Forelimb muscle (tissue), 1 donor: ENCODE data around the gene ZNF184. TPM values are rescaled to one million over a fixed set of nuclear protein-coding genes. Genes with fewer than 3 reads are reported as not detected.
A peak's percentile ranks its signal among the peaks of the same experiment; 100 is the strongest.
"Not testable (repeated sequence)": the region's sequence is repeated elsewhere in the genome, so short reads cannot be mapped to it uniquely, and the experiment has no call there.

Experiments
- DNase-seq: peaks from one replicate; pipeline ENCODE4 v3.0.0-alpha.2; 2013; ENCODE audit warnings: low read depth
- polyA plus RNA-seq: library from polyadenylated mRNA; unstranded; fragments of 120-200 nt; gene quantifications from one replicate; pipeline ENCODE4 v1.2.1, GENCODE V29; 2013; ENCODE audit not compliant: insufficient read length

The ZNF184 gene
- polyA plus RNA-seq, 1 donor: 9.3 TPM

DNA sequence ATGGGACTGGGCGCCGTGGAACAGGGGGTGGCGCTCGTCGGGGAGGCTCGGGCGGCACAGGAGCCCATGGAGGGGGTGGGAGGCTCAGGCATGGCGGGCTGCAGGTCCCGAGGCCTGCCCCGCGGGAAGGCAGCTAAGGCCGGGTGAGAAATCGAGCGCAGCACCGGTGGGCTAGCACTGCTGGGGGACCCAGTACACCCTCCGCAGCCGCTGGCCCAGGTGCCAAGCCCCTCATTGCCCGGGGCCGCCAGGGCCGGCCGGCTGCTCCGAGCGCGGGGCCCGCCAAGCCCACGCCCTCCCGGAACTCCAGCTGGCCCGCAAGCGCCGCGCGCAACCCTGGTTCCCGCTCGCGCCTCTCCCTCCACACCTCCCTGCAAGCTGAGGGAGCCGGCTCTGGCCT lies 48.1 kb downstream of the ZNF184 start:
- DNase-seq: not testable (repeated sequence)

DNA sequence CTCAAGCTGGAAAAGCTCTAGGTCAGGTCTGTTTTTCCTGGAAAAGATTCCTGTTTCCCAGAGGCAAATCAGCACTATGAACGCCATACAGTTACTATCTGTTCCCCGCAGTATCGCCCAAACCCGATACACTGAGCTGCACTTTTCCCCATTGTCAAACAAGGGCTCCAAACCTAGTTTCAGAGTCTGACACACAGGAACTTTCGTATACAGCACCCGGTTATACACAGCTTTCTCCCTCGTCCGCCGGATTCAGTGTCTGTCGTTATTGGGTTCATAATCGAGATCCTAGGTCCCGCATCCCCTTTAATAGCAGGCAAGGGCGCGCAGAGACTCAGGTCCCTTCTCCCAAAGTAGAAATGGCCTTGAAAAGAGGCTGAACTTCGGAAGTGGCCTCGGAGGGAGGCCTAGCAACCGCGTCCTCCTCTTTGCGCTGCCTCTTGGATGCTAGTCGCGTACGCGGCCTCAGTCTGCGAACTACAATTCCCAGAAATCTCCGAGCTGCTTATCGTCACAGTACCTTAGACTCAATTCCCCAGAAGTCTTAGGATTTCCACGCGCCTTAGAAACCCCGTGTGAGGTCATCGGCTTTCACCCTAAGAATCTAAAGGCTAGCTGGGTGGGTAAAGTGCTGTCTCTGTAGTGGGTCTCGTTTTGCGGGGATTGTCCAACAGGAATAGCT lies 50.1 kb downstream of the ZNF184 start:
- DNase-seq: peak; percentile 11

DNA sequence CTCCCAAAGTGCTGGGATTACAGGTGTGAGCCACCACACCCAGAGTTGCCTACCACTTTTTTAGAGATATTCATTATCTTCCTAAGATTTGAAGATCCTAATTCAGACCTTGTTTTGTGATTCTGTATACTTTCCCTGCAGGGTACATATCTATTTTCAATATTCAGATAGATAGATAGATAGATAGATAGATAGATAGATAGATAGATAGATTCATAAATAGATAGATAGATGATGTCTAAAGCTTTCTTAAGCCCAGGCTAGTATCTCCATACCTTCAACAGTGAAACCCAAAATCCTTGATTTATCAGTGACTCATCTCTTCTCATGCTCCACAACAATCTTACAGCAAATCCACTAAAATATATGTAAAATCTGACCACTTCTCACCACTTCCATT lies 53.5 kb downstream of the ZNF184 start:
- no peak for DNase-seq

DNA sequence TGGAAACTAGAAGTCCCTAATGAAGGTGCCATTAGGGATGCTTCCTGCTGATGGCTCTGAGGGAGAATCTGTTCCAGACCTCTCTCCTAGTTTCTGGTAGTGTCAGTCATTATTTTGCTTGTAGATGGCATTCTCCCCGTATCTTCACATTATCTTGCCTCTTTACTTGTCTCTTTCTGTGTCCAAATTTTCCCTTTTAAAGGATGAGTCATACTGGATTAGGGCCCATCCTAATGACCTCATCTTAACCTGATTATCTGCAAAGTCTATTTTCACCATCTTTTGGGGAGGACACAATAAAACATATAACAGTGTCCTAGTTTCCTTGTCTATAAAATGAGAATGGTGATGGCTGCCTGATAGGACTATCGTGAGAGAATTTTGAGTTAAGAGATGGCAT lies 57.0 kb downstream of the ZNF184 start:
- no peak for DNase-seq

DNA sequence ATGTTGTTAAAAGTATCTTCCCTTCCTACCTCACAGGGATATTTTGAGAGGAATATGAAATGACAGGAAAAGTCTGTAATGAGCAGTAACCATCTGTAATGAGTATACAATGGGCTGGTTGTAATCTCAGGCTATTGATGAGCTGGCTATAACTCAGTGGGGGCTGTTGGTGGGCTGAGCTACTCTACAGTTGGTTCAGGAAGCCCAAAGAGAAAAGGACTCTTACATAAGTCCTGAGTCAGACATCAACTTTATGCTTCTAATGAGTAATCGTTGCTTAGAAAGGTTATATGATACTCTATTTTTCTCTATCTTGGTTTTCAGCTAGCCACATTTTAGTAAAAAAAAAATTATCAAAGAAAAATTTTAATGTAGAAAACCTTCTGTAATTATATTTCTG lies 57.9 kb downstream of the ZNF184 start:
- no peak for DNase-seq

DNA sequence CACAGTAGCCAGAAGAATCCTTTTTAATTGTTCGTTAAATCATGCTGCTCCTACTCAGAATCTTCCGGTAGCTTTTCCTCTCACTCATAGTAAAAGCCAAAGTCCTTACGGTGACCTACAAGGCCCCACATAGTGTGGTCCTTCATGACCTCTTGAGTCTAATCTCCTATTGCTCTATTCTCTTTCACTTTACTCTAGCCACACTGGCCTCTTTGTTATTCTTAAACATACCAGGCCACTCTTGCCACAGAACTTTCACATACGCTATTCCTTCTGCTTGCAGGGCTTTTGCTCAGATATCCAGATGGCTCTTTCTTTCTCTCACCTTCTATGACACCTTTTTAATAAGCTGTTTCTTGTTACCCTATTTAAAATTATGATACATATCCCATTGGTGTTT lies 58.6 kb downstream of the ZNF184 start:
- no peak for DNase-seq

DNA sequence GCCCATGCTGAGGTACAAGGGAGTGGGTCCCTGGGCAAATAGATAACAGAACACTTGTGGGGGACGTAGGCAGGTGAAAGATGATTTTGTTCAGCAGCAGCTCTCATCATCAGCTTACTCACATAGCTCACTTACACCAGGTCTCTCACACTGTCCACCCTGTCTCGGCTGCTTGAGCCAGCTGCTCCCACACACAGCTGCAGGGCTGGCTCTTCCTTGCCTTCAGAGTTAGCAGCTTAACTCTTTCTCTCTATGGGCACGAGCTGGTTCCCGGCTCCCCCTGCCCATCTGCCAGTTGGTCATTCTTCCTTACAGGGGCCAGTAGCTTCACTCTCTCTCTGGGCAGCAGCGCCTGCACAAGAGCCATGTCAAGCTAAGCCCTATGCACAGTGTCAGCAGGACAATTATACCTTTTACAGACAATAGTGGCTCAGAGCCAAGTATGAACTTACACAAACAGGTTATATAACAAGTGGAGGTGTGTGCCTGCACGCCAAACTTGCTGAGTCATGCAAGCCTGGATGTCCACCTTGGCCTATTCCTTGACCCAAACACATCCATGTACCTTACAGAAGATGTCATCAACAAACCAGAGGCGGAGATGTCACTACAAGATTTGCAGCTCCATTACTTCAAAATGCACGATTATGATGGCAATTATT lies 65.6 kb downstream of the ZNF184 start:
- no peak for DNase-seq

DNA sequence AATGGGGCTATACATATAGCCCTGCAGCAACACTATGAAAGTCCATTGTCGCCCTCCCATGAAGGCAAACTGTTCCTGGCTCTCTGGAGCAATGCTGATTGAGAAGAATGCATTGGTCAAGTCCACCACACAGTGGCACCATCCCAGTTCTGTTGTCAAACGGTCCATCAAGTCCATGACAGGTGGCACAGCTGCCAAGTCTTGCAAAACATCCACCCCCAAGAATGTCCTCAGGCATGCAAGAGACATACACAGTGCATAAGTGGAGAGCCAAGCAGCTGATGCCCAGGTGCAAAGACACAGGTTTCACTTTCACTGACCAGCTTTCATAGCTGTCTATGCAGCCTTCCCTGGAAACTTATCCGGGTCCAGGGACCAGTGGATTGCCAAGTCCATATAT lies 66.8 kb downstream of the ZNF184 start:
- no peak for DNase-seq

DNA sequence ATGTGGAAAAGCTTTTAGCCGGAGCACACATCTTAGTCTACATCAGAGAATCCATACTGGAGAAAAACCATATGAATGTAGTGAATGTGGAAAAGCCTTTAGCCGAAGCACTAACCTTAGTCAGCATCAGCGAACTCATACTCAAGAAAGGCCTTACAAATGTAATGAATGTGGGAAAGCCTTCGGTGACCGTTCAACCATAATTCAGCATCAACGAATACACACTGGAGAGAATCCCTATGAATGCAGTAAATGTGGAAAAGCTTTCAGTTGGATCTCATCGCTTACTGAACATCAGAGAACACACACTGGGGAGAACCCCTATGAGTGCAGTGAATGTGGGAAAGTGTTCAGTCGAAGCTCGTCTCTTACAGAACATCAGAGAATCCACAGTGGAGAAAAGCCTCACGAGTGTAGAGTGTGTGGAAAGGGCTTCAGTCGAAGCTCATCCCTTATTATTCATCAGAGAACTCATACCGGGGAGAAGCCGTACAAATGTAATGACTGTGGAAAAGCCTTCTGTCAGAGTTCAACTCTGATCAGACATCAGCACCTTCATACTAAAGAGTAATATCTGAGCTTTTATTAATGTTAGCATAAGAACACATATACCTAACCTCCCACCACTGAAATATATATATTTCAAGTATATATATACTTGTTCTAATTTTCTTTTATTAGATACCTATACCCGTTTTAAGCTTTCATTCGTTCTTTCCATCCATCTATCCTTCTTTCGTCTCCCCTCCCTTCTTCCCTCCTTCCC lies 71.8 kb downstream of the ZNF184 start:
- no peak for DNase-seq

Other genes with a start within 250 kb of the ZNF184 start
- gene PRSS16, start 225.4 kb downstream of the ZNF184 start, polyA plus RNA-seq: 0.27 TPM
- not detected for gene POM121L2, start 160.8 kb downstream of the ZNF184 start, polyA plus RNA-seq
- 3.7 TPM for gene ZNF391, start 84.3 kb downstream of the ZNF184 start, polyA plus RNA-seq